Ascending aorta (tissue), 2 donors: ENCODE measurements around the gene TRIM46. TPM values are rescaled to one million over a fixed set of nuclear protein-coding genes. Genes with fewer than 3 reads are reported as not detected.
"Not testable (repeated sequence)": the region's sequence is repeated elsewhere in the genome, so short reads cannot be mapped to it uniquely, and the experiment has no call there.

ENCODE experiments used
- DNase-seq, 2 donors: peaks; one replicate each; pipeline ENCODE4 v3.0.0-alpha.2; 2019; ENCODE audit warnings: low spot score in 2 of 2
- H3K27ac ChIP-seq, 2 donors: fragments of 200-600 bp; sonication (generic); one replicate each; pipeline ENCODE4 v1.5.1; 2016 to 2017; ENCODE audit warnings: mild to moderate bottlenecking in 1 of 2
- H3K27me3 ChIP-seq: fragments of 200-600 bp; sonication (generic); one replicate; pipeline ENCODE4 v1.5.1; 2017
- H3K36me3 ChIP-seq, 2 donors: fragments of 200-600 bp; sonication (generic); one replicate each; pipeline ENCODE4 v1.5.1; 2016
- H3K4me1 ChIP-seq, 2 donors: fragments of 200-600 bp; sonication (generic); one replicate each; pipeline ENCODE4 v1.5.1; 2016 to 2017; ENCODE audit warnings: mild to moderate bottlenecking in 1 of 2
- H3K4me3 ChIP-seq, 2 donors: fragments of 200-600 bp; sonication (generic); one replicate each; pipeline ENCODE4 v1.5.1; 2016 to 2017; ENCODE audit warnings: mild to moderate bottlenecking in 1 of 2
- H3K9me3 ChIP-seq, 2 donors: fragments of 200-600 bp; sonication (generic); one replicate each; pipeline ENCODE4 v1.5.1; 2016
- CTCF ChIP-seq, 3 experiments: fragments of 200-600 bp in 2 of 3; fragments of 450-650 bp in 1 of 3; sonication (generic) in 2 of 3; IDR thresholded peaks; one replicate each; pipeline ENCODE4 v1.5.1; 2016 to 2019; ENCODE audit warnings: antibody characterized with exemption in 3 of 3, mild to moderate bottlenecking in 1 of 3, moderate library complexity in 1 of 3
- intact Hi-C: fragments of 100-400 bp; cut with DNase I; formaldehyde crosslinking; loops from one replicate; pipeline ENCODE4 v1.15.1; 2023
- total RNA-seq: library from RNA; depleted of rRNA; stranded (reverse); fragments of >200 nt; gene quantifications from one replicate; pipeline ENCODE4 v1.1.0, GENCODE V29; 2016

The TRIM46 gene
- total RNA-seq, 1 donor from 2014 or later: not detected

DNA sequence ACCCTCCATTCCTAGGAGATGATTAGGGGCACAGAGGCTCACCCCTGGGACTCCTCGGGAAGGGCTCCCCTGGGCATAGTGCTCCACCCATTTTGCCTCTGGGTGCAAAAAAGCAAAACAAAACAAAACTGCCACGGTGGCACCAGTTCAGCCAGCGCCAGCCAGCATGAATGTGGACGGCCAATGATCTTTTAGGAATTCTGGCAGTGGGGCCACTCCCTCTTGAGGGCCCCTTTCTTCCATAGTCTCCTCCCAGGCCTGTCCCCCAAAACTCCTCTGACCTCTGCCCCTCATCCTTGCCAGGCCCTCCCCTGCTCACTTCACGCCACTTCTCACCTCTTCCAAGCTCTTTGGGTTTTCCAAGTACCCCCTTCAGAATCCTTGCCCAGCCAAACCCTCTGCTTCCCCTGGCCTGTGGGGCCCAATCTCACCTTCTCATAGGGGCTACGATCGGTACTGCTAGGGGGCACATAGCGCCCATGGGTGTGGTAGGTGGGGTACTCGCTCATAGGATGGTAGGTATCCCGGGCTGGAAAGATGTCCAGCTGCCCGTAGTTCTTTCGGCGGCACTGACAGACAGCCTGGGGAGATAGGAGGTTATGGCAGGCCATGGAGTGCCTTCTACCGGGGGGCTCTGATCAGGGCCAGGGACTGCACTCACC is 13.3 kb downstream of the TRIM46 start:
- no peak overlapping the region for H3K27ac ChIP-seq
- H3K4me3 ChIP-seq: no peak overlapping the region
- H3K27me3 ChIP-seq: no peaks in the 10 kb centered on the region
- no peak for DNase-seq
- no peaks in the 10 kb centered on the region for H3K36me3 ChIP-seq
- intact Hi-C loops: no loop called here
- H3K9me3 ChIP-seq: no peaks in the 10 kb centered on the region
- TF ChIP-seq CTCF (IDR thresholded peaks at IDR 0.05): no peak
- no peaks in the 10 kb centered on the region for H3K4me1 ChIP-seq

DNA sequence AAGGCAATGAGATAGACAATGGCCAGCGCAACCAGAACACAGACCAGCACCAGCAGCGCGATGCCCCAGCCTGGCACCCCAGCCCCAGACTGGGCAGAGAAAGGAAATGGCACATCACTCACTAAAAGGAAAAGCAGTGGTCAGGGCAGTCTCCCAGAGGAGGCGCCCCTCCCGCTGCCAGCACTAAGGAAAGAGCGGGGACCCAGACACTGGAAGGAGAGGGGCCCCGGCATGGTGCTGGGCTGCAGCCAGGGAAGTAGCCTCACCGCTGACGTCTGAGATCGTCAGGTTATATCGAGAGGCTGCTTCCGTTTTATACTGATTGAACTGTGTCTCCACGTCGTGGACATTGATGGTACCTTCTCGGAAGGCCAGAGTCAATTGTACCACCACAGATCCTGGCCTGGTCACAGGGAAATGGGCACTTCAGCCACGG is 13.8 kb downstream of the TRIM46 start:
- H3K27me3 ChIP-seq: no peaks in the 10 kb centered on the region
- intact Hi-C loops: no loop called here
- H3K4me1 ChIP-seq: no peaks in the 10 kb centered on the region
- no peaks in the 10 kb centered on the region for H3K9me3 ChIP-seq
- H3K27ac ChIP-seq: no peak overlapping the region
- no peaks in the 10 kb centered on the region for H3K36me3 ChIP-seq
- no peak for DNase-seq
- no peak for TF ChIP-seq CTCF (IDR thresholded peaks at IDR 0.05)
- no peak overlapping the region for H3K4me3 ChIP-seq

GRCh38 chr1:155188268-155188667 is 14.6 kb downstream of the TRIM46 start:
- no peak for DNase-seq
- no peak for TF ChIP-seq CTCF (IDR thresholded peaks at IDR 0.05)
- Histone ChIP-seq H3K4me3 (no peak overlapping the region), H3K36me3 (no peaks in the 10 kb centered on the region), H3K9me3 (no peaks in the 10 kb centered on the region), H3K27ac (no peak overlapping the region), H3K27me3 (no peaks in the 10 kb centered on the region), H3K4me1 (peaks cover 0 to 2% of the 10 kb centered on the region in 2 donors)
- intact Hi-C loops: no loop called here

DNA sequence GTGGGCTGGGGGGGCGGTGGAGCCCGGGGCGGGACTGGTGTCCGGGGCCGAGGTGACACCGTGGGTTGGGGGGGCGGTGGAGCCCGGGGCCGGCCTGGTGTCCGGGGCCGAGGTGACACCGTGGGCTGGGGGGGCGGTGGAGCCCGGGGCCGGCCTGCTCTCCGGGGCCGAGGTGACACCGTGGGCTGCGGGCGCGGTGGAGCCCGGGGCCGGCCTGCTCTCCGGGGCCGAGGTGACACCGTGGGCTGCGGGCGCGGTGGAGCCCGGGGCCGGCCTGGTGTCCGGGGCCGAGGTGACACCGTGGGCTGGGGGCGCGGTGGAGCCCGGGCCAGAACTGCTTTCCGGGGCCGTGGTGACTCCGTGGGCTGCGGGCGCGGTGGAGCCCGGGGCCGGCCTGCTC is 16.3 kb downstream of the TRIM46 start:
- not testable (repeated sequence) for H3K4me3 ChIP-seq, H3K36me3 ChIP-seq, H3K9me3 ChIP-seq, H3K27ac ChIP-seq, H3K27me3 ChIP-seq, DNase-seq
- peaks cover 11 to 14% of the 10 kb centered on the region in 2 donors for H3K4me1 ChIP-seq
- intact Hi-C loops: loop anchor here (5.0 kb wide), 1 partner anchor 132 kb away; the partner anchor contains the start of gene RUSC1

DNA sequence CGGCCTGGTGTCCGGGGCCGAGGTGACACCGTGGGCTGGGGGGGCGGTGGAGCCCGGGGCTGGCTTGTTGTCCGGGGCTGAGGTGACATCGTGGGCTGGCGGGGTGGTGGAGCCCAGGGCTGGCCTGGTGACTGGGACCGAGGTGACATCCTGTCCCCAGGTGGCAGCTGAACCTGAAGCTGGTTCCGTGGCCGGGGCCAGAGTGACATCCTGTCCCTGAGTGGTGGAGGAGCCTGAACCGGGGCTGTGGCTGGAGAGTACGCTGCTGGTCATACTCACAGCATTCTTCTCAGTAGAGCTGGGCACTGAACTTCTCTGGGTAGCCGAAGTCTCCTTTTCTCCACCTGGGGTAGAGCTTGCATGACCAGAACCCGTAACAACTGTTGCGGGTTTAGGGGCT is 18.3 kb downstream of the TRIM46 start:
- DNase-seq: no peak
- intact Hi-C loops: loop anchor here (5.0 kb wide), 1 partner anchor 130 kb away; the partner anchor contains the start of gene RUSC1
- H3K9me3 ChIP-seq: no peaks in the 10 kb centered on the region
- no peaks in the 10 kb centered on the region for H3K27me3 ChIP-seq
- H3K36me3 ChIP-seq: peaks cover 0 to 2% of the 10 kb centered on the region in 2 donors
- H3K4me1 ChIP-seq: peaks cover 19 to 20% of the 10 kb centered on the region in 2 donors
- TF ChIP-seq CTCF (IDR thresholded peaks at IDR 0.05): no peak
- no peak overlapping the region for H3K4me3 ChIP-seq
- peak overlapping the region; percentile 84 to 87 for H3K27ac ChIP-seq

- no peaks in the 10 kb centered on the region for H3K27me3 ChIP-seq
- DNase-seq: no peak
- intact Hi-C loops: loop anchor here (1.0 to 5.0 kb wide), 3 partner anchors 16 to 130 kb away; partner anchors contain the start of genes MTX1 and RUSC1
- peak overlapping the region; percentile 59 to 69 for H3K4me3 ChIP-seq
- TF ChIP-seq CTCF (IDR thresholded peaks at IDR 0.05): no peak
- H3K27ac ChIP-seq: peak overlapping the region; percentile 84 to 87
- H3K36me3 ChIP-seq: peaks cover 0 to 9% of the 10 kb centered on the region in 2 donors
- H3K4me1 ChIP-seq: peaks cover 19 to 20% of the 10 kb centered on the region in 2 donors
- no peaks in the 10 kb centered on the region for H3K9me3 ChIP-seq
Observed at GRCh38 chr1:155192346-155193274, 19.0 kb downstream of the TRIM46 start.
